GM18517 (cell line): Measurements from ENCODE around the gene EAF1.
"Not testable (repeated sequence)": the region's sequence is repeated elsewhere in the genome, so short reads cannot be mapped to it uniquely, and the experiment has no call there.

ENCODE experiments used
- ATAC-seq: cut with Tn5 transposase; IDR thresholded peaks from one replicate; pipeline ENCODE4 v1.9.1; 2021; ENCODE audit warnings: mild to moderate bottlenecking, moderate library complexity; ENCODE audit not compliant: unreplicated experiment

EAF1 gene

GRCh38 chr3:15477951-15478639, 50.7 kb downstream of the EAF1 start:
- no peak for ATAC-seq

- no peak for ATAC-seq
These were observed 51.2 kb downstream of the EAF1 start for GRCh38 chr3:15478640-15478979.

DNA sequence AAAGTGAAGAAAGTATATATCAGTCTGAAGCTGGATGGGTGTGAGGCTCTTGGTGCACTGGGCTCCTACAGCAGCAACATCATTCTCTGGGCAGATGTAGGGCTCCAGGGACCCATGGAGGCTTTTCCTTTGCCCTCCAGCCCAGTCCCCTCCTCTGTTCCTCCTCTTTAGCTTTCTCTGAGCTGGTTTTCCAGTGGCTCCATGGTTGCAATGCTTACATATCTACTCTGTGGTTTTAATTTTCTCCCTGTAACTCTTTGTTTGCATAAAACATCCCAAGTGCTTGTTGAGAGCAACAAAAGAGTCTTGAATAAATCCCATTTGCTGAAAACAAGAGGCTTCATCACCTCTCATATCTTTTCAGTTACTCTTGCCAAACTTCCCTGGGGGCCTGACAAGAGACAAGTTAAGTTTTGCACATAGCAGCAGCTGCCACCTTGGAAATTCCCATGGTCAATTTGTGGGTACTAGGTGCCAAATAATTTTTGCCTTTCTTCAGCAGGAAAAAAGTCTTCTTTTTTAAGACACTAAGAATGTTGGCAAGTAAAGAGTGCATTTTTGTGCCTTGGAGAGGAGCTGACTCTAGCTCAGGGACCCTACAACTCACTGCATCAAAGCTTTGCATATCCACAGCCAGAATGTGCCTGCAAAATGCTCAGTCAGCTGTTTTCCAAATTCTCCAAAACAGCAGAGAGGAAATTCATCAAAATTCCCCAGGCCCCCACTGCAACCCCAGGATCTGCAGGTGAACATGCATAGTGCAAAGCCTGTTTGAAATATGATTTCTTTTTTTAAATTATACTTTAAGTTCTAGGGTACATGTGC, 52.2 kb downstream of the EAF1 start:
- no peak for ATAC-seq

- ATAC-seq, result not testable (repeated sequence)
These were observed 57.2 kb downstream of the EAF1 start for GRCh38 chr3:15484551-15484950.

DNA sequence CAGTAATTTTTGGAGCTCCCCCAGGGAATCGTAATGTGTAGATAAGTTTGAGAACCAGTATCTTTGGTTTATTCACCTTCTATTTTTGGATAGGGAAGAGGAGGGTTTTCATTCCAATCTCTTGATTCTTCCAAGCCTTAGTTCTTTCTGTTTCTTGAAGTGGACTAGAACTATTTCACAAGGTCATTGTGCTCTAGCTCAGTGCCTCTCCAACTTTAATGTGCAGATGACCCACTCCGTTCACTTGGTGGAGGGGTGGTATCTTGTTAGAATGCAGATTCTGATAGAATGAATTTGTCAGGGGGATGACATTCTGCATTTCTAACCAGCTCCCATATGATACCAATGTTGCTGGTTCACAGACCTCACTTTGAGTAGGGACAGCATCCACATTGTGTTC, 58.6 kb downstream of the EAF1 start:
- no peak for ATAC-seq

DNA sequence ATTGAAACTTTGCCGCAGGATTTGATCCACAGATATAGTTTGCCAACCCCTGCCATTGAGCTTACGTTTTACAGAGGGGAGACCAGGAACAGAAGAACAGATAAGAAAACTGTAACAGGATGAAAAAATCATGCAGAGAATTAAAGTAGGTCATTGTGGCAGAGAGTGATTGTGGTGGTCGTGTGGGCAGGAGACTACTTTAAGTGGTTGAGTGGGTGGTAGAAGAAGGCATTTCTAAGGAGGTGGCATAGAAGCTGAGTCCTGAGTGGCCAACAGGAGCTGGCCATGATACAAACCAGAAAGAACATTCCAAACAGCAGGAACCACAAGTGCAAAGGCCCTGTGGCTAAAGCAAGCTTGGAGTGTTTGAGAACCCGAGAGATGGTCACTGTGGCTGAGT, 59.6 kb downstream of the EAF1 start:
- no peak for ATAC-seq

- no peak for ATAC-seq
These were observed 60.6 kb downstream of the EAF1 start for GRCh38 chr3:15488002-15488401.

DNA sequence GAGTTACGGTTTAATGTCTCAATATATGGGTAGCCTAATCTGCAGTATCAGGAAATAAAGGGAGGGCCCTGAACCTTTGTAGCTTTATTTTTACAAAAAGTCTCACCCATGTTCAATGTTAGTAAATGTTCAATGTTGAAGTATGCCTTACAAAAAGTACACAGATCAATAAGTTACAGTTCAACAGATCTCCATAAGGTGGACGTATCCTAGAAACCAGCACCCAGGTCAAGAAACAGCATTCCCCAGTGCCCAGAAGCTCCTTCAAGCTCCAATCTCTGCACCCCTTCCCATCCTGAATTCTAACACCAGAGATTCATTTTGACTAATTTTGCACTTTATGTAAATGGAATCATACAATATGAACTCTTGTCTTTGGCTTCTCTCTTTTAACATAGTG, 62.8 kb downstream of the EAF1 start:
- no peak for ATAC-seq

- ATAC-seq, result no peak
These were observed 63.7 kb downstream of the EAF1 start for GRCh38 chr3:15491143-15491542.
